HK-2 (cell line): Measurements from ENCODE around the gene TPM1.
A peak's percentile ranks its signal among the peaks of the same experiment; 100 is the strongest.

ENCODE experiments used
- DNase-seq: peaks from one replicate; pipeline ENCODE4 v3.0.0-alpha.2; 2018; ENCODE audit not compliant: unreplicated experiment

Gene TPM1

GRCh38 chr15:63075015-63075983 lies 32.8 kb downstream of the TPM1 start:
- DNase-seq = no peak

- no peak for DNase-seq
Observed at GRCh38 chr15:63075984-63076713, 33.6 kb downstream of the TPM1 start.

- no peak for DNase-seq
Observed at GRCh38 chr15:63076714-63077046, 34.1 kb downstream of the TPM1 start.

GRCh38 chr15:63077952-63078351 lies 35.4 kb downstream of the TPM1 start:
- no peak for DNase-seq

GRCh38 chr15:63079947-63080626 lies 37.5 kb downstream of the TPM1 start:
- no peak for DNase-seq

GRCh38 chr15:63080634-63081250 lies 38.2 kb downstream of the TPM1 start:
- DNase-seq = no peak

GRCh38 chr15:63082366-63082765 lies 39.8 kb downstream of the TPM1 start:
- no peak for DNase-seq

- no peak for DNase-seq
Observed at GRCh38 chr15:63083044-63083443, 40.5 kb downstream of the TPM1 start.

GRCh38 chr15:63083541-63083940 lies 41.0 kb downstream of the TPM1 start:
- DNase-seq = no peak

GRCh38 chr15:63084806-63085205 lies 42.3 kb downstream of the TPM1 start:
- no peak for DNase-seq

- no peak for DNase-seq
Observed at GRCh38 chr15:63085289-63085688, 42.7 kb downstream of the TPM1 start.

- DNase-seq = no peak
Observed at GRCh38 chr15:63086271-63086670, 43.7 kb downstream of the TPM1 start.

GRCh38 chr15:63086947-63087346 lies 44.4 kb downstream of the TPM1 start:
- no peak for DNase-seq

GRCh38 chr15:63088533-63089245 lies 46.1 kb downstream of the TPM1 start:
- DNase-seq = no peak

GRCh38 chr15:63089260-63090043 lies 46.9 kb downstream of the TPM1 start:
- DNase-seq = peak; percentile 73

GRCh38 chr15:63090472-63090871 lies 47.9 kb downstream of the TPM1 start:
- DNase-seq = no peak

- no peak for DNase-seq
Observed at GRCh38 chr15:63090887-63091286, 48.3 kb downstream of the TPM1 start.

- no peak for DNase-seq
Observed at GRCh38 chr15:63091679-63092446, 49.3 kb downstream of the TPM1 start.

GRCh38 chr15:63093486-63094205 lies 51.1 kb downstream of the TPM1 start:
- peak; percentile 66 for DNase-seq
